Osteoblast (primary cell): Measurements from ENCODE around the gene MAPK14. TPM values are rescaled to one million over a fixed set of nuclear protein-coding genes. Genes with fewer than 3 reads are reported as not detected.

Experiments
- DNase-seq: peaks from one replicate; pipeline ENCODE4 v3.0.0; 2011; ENCODE audit warnings: low spot score, mixed read lengths; ENCODE audit not compliant: insufficient read length; ENCODE audit errors: missing footprints
- H2AFZ ChIP-seq: 2 replicates; pipeline ENCODE4 v1.6.0; 2011; ENCODE audit warnings: mild to moderate bottlenecking, low read length
- H3K27ac ChIP-seq: 2 replicates; pipeline ENCODE4 v1.5.1; 2011; ENCODE audit warnings: mild to moderate bottlenecking, low read depth, low read length, moderate library complexity
- H3K27me3 ChIP-seq: 2 replicates; pipeline ENCODE4 v1.6.0; 2012; ENCODE audit warnings: mild to moderate bottlenecking, control low read depth, inconsistent platforms, low read length, moderate library complexity; ENCODE audit not compliant: insufficient read depth
- H3K36me3 ChIP-seq: 2 replicates; pipeline ENCODE4 v1.5.1; 2011; ENCODE audit warnings: mild to moderate bottlenecking, low read length, control low read depth, moderate library complexity; ENCODE audit not compliant: insufficient read depth
- H3K4me1 ChIP-seq: 2 replicates; pipeline ENCODE4 v1.5.1; 2011; ENCODE audit warnings: mild to moderate bottlenecking, low read length, control low read depth, moderate library complexity; ENCODE audit not compliant: insufficient read depth
- H3K4me2 ChIP-seq: 2 replicates; pipeline ENCODE4 v1.6.0; 2011; ENCODE audit warnings: mild to moderate bottlenecking, low read length; ENCODE audit not compliant: insufficient read depth
- H3K4me3 ChIP-seq: fragments of 200-600 bp; sonication (generic); 3 replicates; pipeline ENCODE4 v1.5.1; 2012; ENCODE audit warnings: mild to moderate bottlenecking, low read length, inconsistent platforms; ENCODE audit not compliant: insufficient read depth
- H3K79me2 ChIP-seq: 2 replicates; pipeline ENCODE4 v1.6.0; 2012; ENCODE audit warnings: mild to moderate bottlenecking, low read length, control low read depth, inconsistent platforms; ENCODE audit not compliant: insufficient read depth
- H3K9me3 ChIP-seq: 2 replicates; pipeline ENCODE4 v1.5.1; 2011; ENCODE audit warnings: low read depth, low read length, control low read depth
- H4K20me1 ChIP-seq: 2 replicates; pipeline ENCODE4 v1.6.0; 2012; ENCODE audit warnings: mild to moderate bottlenecking, low read length, control low read depth; ENCODE audit not compliant: insufficient read depth
- CTCF ChIP-seq: IDR thresholded peaks from 2 replicates; pipeline ENCODE4 v1.5.1; 2011; ENCODE audit warnings: mild to moderate bottlenecking, low read depth, low read length, moderate library complexity; ENCODE audit errors: extremely low read depth
- total RNA-seq: library from RNA; depleted of rRNA; stranded (reverse); fragments of >200 nt; gene quantifications from 2 replicates; pipeline ENCODE4 v1.2.3, GENCODE V29; 2012

The MAPK14 gene
- total RNA-seq, 1 donor = 90.5 TPM

- H3K9me3 ChIP-seq = no peaks in the 10 kb centered on the region
- no peak for DNase-seq
- H3K4me1 ChIP-seq = no peaks in the 10 kb centered on the region
- no peak overlapping the region for H2AFZ ChIP-seq
- H3K79me2 ChIP-seq = no peaks in the 10 kb centered on the region
- H3K27me3 ChIP-seq = no peaks in the 10 kb centered on the region
- H3K4me3 ChIP-seq = no peak overlapping the region
- peaks cover 28% of the 10 kb centered on the region for H3K36me3 ChIP-seq
- H4K20me1 ChIP-seq = no peaks in the 10 kb centered on the region
- H3K4me2 ChIP-seq = no peak overlapping the region
- no peak overlapping the region for H3K27ac ChIP-seq
- TF ChIP-seq CTCF = no peak
Measured at GRCh38 chr6:36089048-36089447, 61.4 kb downstream of the MAPK14 start.

GRCh38 chr6:36094238-36094637, 66.6 kb downstream of the MAPK14 start:
- Histone ChIP-seq H3K9me3 (no peaks in the 10 kb centered on the region), H3K4me3 (no peak overlapping the region), H3K79me2 (peaks cover 2% of the 10 kb centered on the region), H4K20me1 (no peaks in the 10 kb centered on the region), H3K4me2 (no peak overlapping the region), H3K36me3 (peaks cover 38% of the 10 kb centered on the region), H3K27ac (peak overlapping the region; percentile 10), H3K4me1 (peaks cover 7% of the 10 kb centered on the region), H2AFZ (no peak overlapping the region), H3K27me3 (no peaks in the 10 kb centered on the region)
- DNase-seq = no peak
- TF ChIP-seq CTCF = no peak

- no peaks in the 10 kb centered on the region for H3K27me3 ChIP-seq
- peak; percentile 98 for TF ChIP-seq CTCF
- H4K20me1 ChIP-seq = no peaks in the 10 kb centered on the region
- no peak overlapping the region for H2AFZ ChIP-seq
- peaks cover 2% of the 10 kb centered on the region for H3K79me2 ChIP-seq
- H3K4me3 ChIP-seq = no peak overlapping the region
- H3K9me3 ChIP-seq = no peaks in the 10 kb centered on the region
- peaks cover 36% of the 10 kb centered on the region for H3K36me3 ChIP-seq
- peak overlapping the region; percentile 31 for H3K4me2 ChIP-seq
- peaks cover 7% of the 10 kb centered on the region for H3K4me1 ChIP-seq
- peak overlapping the region; percentile 10 for H3K27ac ChIP-seq
- DNase-seq = peak; percentile 60
Measured at GRCh38 chr6:36094753-36095496, 67.3 kb downstream of the MAPK14 start.

- Histone ChIP-seq H3K4me2 (no peak overlapping the region), H3K4me1 (peaks cover 7% of the 10 kb centered on the region), H4K20me1 (no peaks in the 10 kb centered on the region), H3K27me3 (no peaks in the 10 kb centered on the region), H3K27ac (no peak overlapping the region), H3K36me3 (peaks cover 40% of the 10 kb centered on the region), H2AFZ (no peak overlapping the region), H3K79me2 (peaks cover 2% of the 10 kb centered on the region), H3K4me3 (no peak overlapping the region), H3K9me3 (no peaks in the 10 kb centered on the region)
- DNase-seq = no peak
- no peak for TF ChIP-seq CTCF
Measured at GRCh38 chr6:36095497-36096391, 68.1 kb downstream of the MAPK14 start.
